Measurements from ENCODE around the gene RASSF3.

GRCh38 chr12:64745980-64746379 lies 135.7 kb downstream of the RASSF3 start:
- TF ChIP-seq EZH2 (IDR thresholded peaks at IDR 0.05; ENCODE audit: borderline replicate concordance, low read length): no peak
- TF ChIP-seq CTCF (IDR thresholded peaks at IDR 0.05; ENCODE audit: low read length): no peak
